HCT116 (cell line): ENCODE data around the gene GALNT18. TPM values are rescaled to one million over a fixed set of nuclear protein-coding genes. Genes with fewer than 3 reads are reported as not detected.

Experiments
- ATAC-seq: fragments of 200-7000 bp; cut with Tn5 transposase; 2 replicates; pipeline ENCODE4 v1.9.1; 2020; ENCODE audit warnings: mild to moderate bottlenecking, moderate library complexity
- BruUV-seq: library from RNA; stranded (reverse); fragments of 400-500 nt; replicated peaks from 2 replicates; lab custom pipeline; 2021; lab: Mats Ljungman, UMichigan
- CTCF ChIA-PET: fragments of 300-600 bp; sonication (Branson Sonifier 250); formaldehyde crosslinking; loops from one replicate; lab custom pipeline; 2021; ENCODE audit warnings: antibody characterized with exemption; lab: Charles Lee
- POLR2A ChIA-PET: fragments of 300-600, 350-600 bp; sonication (Branson Sonifier 250); formaldehyde crosslinking; loops from one replicate; lab custom pipeline; 2021; ENCODE audit warnings: antibody characterized with exemption; lab: Charles Lee
- RAD21 ChIA-PET, 2 experiments: fragments of 300-600 bp; sonication (Branson Sonifier 250); formaldehyde crosslinking; loops; one replicate each; lab custom pipeline; 2023; ENCODE audit warnings: low total read pairs in 2 of 2; ENCODE audit not compliant: uncharacterized antibody in 2 of 2, unreplicated experiment in 2 of 2, low non-redundant PET in 1 of 2; lab: Charles Lee
- DNase-seq: peaks from one replicate; pipeline ENCODE4 v3.0.0-alpha.2; 2010; ENCODE audit warnings: low read depth, low spot score
- H2AFZ ChIP-seq: fragments of 200-600 bp; shearing (Covaris generic), sonication (generic); 2 replicates; pipeline ENCODE4 v1.6.1; 2017; ENCODE audit warnings: low read depth, mixed run types, mixed read lengths, antibody characterized with exemption, low read length; ENCODE audit not compliant: poor library complexity, severe bottlenecking
- H3K27ac ChIP-seq: 2 replicates; pipeline ENCODE4 v1.5.1; 2012; ENCODE audit warnings: low read depth, low read length
- H3K27me3 ChIP-seq: fragments of 200-600 bp; sonication (generic); 2 replicates; pipeline ENCODE4 v1.6.1; 2016; ENCODE audit warnings: mixed run types, low read length, mixed read lengths; ENCODE audit not compliant: insufficient read depth
- H3K36me3 ChIP-seq, 2 experiments: fragments of 200-500 bp in 1 of 2; fragments of 200-600 bp in 1 of 2; sonication (Bioruptor generic) in 1 of 2; sonication (generic) in 1 of 2; 2 replicates each; pipeline versions ENCODE4 v1.5.1 to v1.6.1; 2014 to 2016; ENCODE audit warnings: low read length in 2 of 2, inconsistent platforms in 1 of 2, mixed read lengths in 1 of 2, mixed run types in 1 of 2; ENCODE audit not compliant: insufficient read depth in 2 of 2, control insufficient read depth in 1 of 2
- H3K4me1 ChIP-seq, 2 experiments: fragments of 200-600 bp in 1 of 2; sonication (generic) in 1 of 2; 2 replicates each; pipeline versions ENCODE4 v1.5.1 to v1.6.1; 2012 to 2017; ENCODE audit warnings: low read length in 2 of 2, inconsistent platforms in 1 of 2, mild to moderate bottlenecking in 1 of 2, mixed read lengths in 1 of 2, mixed run types in 1 of 2, moderate library complexity in 1 of 2; ENCODE audit not compliant: insufficient read depth in 2 of 2, control insufficient read depth in 1 of 2
- H3K4me2 ChIP-seq: fragments of 200-600 bp; sonication (generic); 2 replicates; pipeline ENCODE4 v1.6.1; 2017; ENCODE audit warnings: mixed run types, low read length, mixed read lengths
- H3K4me3 ChIP-seq, 2 experiments: fragments of 200-600 bp in 1 of 2; sonication (generic) in 1 of 2; replicated peaks in 1 of 2; 2 replicates each; pipeline ENCODE4 v1.5.1; 2011 to 2016; ENCODE audit warnings: low read length in 2 of 2, control low read depth in 1 of 2, low read depth in 1 of 2, mild to moderate bottlenecking in 1 of 2, mixed read lengths in 1 of 2, mixed run types in 1 of 2
- H3K79me2 ChIP-seq: fragments of 200-600 bp; sonication (generic); 2 replicates; pipeline ENCODE4 v1.6.1; 2017; ENCODE audit warnings: mild to moderate bottlenecking, mixed run types, low read length, moderate library complexity, mixed read lengths; ENCODE audit not compliant: insufficient read depth
- H3K9ac ChIP-seq: fragments of 200-600 bp; sonication (generic); 2 replicates; pipeline ENCODE4 v1.6.1; 2016; ENCODE audit warnings: low read length, mixed read lengths
- H3K9me2 ChIP-seq: fragments of 200-600 bp; sonication (generic), shearing (Covaris generic); 2 replicates; pipeline ENCODE4 v1.6.1; 2017; ENCODE audit warnings: mixed run types, mild to moderate bottlenecking, moderate library complexity; ENCODE audit not compliant: insufficient read depth
- H3K9me3 ChIP-seq, 2 experiments: fragments of 200-500 bp in 1 of 2; fragments of 200-600 bp in 1 of 2; sonication (Bioruptor generic) in 1 of 2; sonication (generic) in 1 of 2; 2 replicates each; pipeline ENCODE4 v1.6.1; 2014 to 2017; ENCODE audit warnings: low read length in 2 of 2, mixed read lengths in 2 of 2, inconsistent platforms in 1 of 2, low read depth in 1 of 2, mild to moderate bottlenecking in 1 of 2, mixed run types in 1 of 2, moderate library complexity in 1 of 2; ENCODE audit not compliant: control insufficient read depth in 1 of 2, insufficient read depth in 1 of 2
- H4K20me1 ChIP-seq: fragments of 200-600 bp; sonication (generic), shearing (Covaris generic); 2 replicates; pipeline ENCODE4 v1.6.1; 2017; ENCODE audit warnings: mixed run types, mild to moderate bottlenecking, moderate library complexity; ENCODE audit not compliant: insufficient read depth
- ATF3 ChIP-seq: IDR thresholded peaks from 2 replicates; pipeline ENCODE4 v1.6.1; 2012
- CBX3 ChIP-seq: IDR thresholded peaks from 2 replicates; pipeline ENCODE4 v1.6.1; 2012; ENCODE audit warnings: low read depth
- CEBPB ChIP-seq: IDR thresholded peaks from 2 replicates; pipeline ENCODE4 v1.6.1; 2012; ENCODE audit warnings: low read depth
- CTCF ChIP-seq, 3 experiments: fragments of 200-600 bp in 1 of 3; sonication (generic) in 1 of 3; IDR thresholded peaks in 2 of 3; conservative IDR thresholded peaks in 1 of 3; 2 replicates each; pipeline ENCODE4 v1.5.1; 2012 to 2017; ENCODE audit warnings: low read depth in 2 of 3, low read length in 2 of 3, antibody characterized with exemption in 1 of 3, borderline replicate concordance in 1 of 3, control low read depth in 1 of 3, mild to moderate bottlenecking in 1 of 3, mixed read lengths in 1 of 3, mixed run types in 1 of 3, moderate library complexity in 1 of 3; ENCODE audit not compliant: insufficient read depth in 1 of 3
- EGR1 ChIP-seq: IDR thresholded peaks from 2 replicates; pipeline ENCODE4 v1.6.1; 2012; ENCODE audit warnings: low read depth
- ELF1 ChIP-seq: IDR thresholded peaks from 2 replicates; pipeline ENCODE4 v1.6.1; 2012; ENCODE audit warnings: low read depth, borderline replicate concordance
- EZH2 ChIP-seq: fragments of 200-600 bp; sonication (generic); IDR thresholded peaks from 2 replicates; pipeline ENCODE4 v1.6.1; 2017; ENCODE audit warnings: antibody characterized with exemption, mixed run types
- EZH2phosphoT487 ChIP-seq: fragments of 200-600 bp; IDR thresholded peaks from 2 replicates; pipeline ENCODE4 v1.6.1; 2018; ENCODE audit warnings: antibody characterized with exemption, borderline replicate concordance
- POLR2A ChIP-seq: IDR thresholded peaks from 2 replicates; pipeline ENCODE4 v1.7.0; 2011; ENCODE audit warnings: borderline replicate concordance; ENCODE audit not compliant: insufficient read depth, insufficient read length; ENCODE audit errors: extremely low read depth
- POLR2AphosphoS5 ChIP-seq: IDR thresholded peaks from 2 replicates; pipeline ENCODE4 v1.6.1; 2011; ENCODE audit warnings: mild to moderate bottlenecking, low read depth, low read length, moderate library complexity
- SIN3A ChIP-seq: IDR thresholded peaks from 2 replicates; pipeline ENCODE4 v1.6.1; 2012; ENCODE audit warnings: low read depth
- SP1 ChIP-seq: IDR thresholded peaks from 2 replicates; pipeline ENCODE4 v1.6.1; 2012; ENCODE audit warnings: low read depth
- ZFX ChIP-seq: fragments of 450-650 bp; IDR thresholded peaks from 2 replicates; pipeline ENCODE4 v1.6.1; 2017
- ZNF274 ChIP-seq: fragments of 200-500 bp; sonication (Bioruptor generic); IDR thresholded peaks from 2 replicates; pipeline ENCODE4 v1.6.1; 2014; ENCODE audit warnings: mild to moderate bottlenecking, low read depth, low read length, inconsistent platforms
- intact Hi-C: fragments of 100-400 bp; cut with micrococcal nuclease; formaldehyde crosslinking; loops from 2 replicates; pipeline ENCODE4 v1.10.0; 2022
- total RNA-seq: library from RNA; stranded (reverse); gene quantifications from one replicate; pipeline ENCODE4 v1.2.1, GENCODE V29; 2021; ENCODE audit not compliant: unreplicated experiment

Gene GALNT18
- total RNA-seq, 1 experiment from 2014 or later, result 19.9 TPM

- Histone ChIP-seq H2AFZ (no peak overlapping the region), H3K4me3 (no peak overlapping the region), H3K27me3 (no peaks in the 10 kb centered on the region), H3K36me3 (no peaks in the 10 kb centered on the region), H3K79me2 (peaks cover 20% of the 10 kb centered on the region), H3K9me2 (no peaks in the 10 kb centered on the region), H3K9ac (no peak overlapping the region), H3K4me2 (no peak overlapping the region), H3K27ac (no peak overlapping the region), H3K9me3 (no peaks in the 10 kb centered on the region), H4K20me1 (no peaks in the 10 kb centered on the region), H3K4me1 (peaks cover 18 to 44% of the 10 kb centered on the region in 2 experiments)
- intact Hi-C loops, result no loop called here
- no TSS peak for BruUV-seq
- no peak for ATAC-seq
- ChIA-PET RAD21 (no interaction called here), CTCF (no interaction called here), POLR2A (no interaction called here)
- TF ChIP-seq CBX3 (no peak), EGR1 (no peak), ELF1 (no peak)
- DNase-seq, result no peak
Observed at GRCh38 chr11:11587122-11587521, 34.7 kb downstream of the GALNT18 start.

GRCh38 chr11:11586465-11586864 is 35.3 kb downstream of the GALNT18 start:
- H3K4me3 ChIP-seq, result no peak overlapping the region
- CTCF ChIA-PET, result no interaction called here
- no peaks in the 10 kb centered on the region for H3K9me3 ChIP-seq
- H3K9ac ChIP-seq, result no peak overlapping the region
- RAD21 ChIA-PET, result no interaction called here
- H4K20me1 ChIP-seq, result no peaks in the 10 kb centered on the region
- POLR2A ChIA-PET, result no interaction called here
- H2AFZ ChIP-seq, result no peak overlapping the region
- H3K79me2 ChIP-seq, result peaks cover 20% of the 10 kb centered on the region
- no peaks in the 10 kb centered on the region for H3K9me2 ChIP-seq
- no peak for TF ChIP-seq ELF1
- TF ChIP-seq ZFX, result no peak
- TF ChIP-seq SP1, result no peak
- no peak for TF ChIP-seq ZNF274
- TF ChIP-seq EZH2phosphoT487, result no peak
- no peak for TF ChIP-seq ATF3
- no peak for TF ChIP-seq SIN3A
- no peak for TF ChIP-seq EGR1
- no peak for TF ChIP-seq POLR2AphosphoS5
- TF ChIP-seq POLR2A, result no peak
- TF ChIP-seq CTCF (IDR thresholded peaks at IDR 0.05 in 2 of 3, conservative IDR thresholded peaks at IDR 0.05 in 1 of 3; ENCODE audit: borderline replicate concordance in 1 of 3, insufficient read depth in 1 of 3, low read depth in 2 of 3, low read length in 2 of 3), result no peak
- no peak for TF ChIP-seq CEBPB
- no peak for TF ChIP-seq EZH2
- H3K4me2 ChIP-seq, result no peak overlapping the region
- no peaks in the 10 kb centered on the region for H3K36me3 ChIP-seq
- DNase-seq (no peak), ATAC-seq (no peak)
- H3K27ac ChIP-seq, result no peak overlapping the region
- H3K4me1 ChIP-seq, result peaks cover 18 to 44% of the 10 kb centered on the region in 2 experiments
- intact Hi-C loops, result no loop called here
- no TSS peak for BruUV-seq
- no peaks in the 10 kb centered on the region for H3K27me3 ChIP-seq
